IMR-90 (cell line): ENCODE measurements around the gene PCBP1.

Experiments
- BHLHE40 ChIP-seq: fragments of 150-350 bp; IDR thresholded peaks from 2 replicates; pipeline ENCODE4 v1.6.1; 2016; ENCODE audit warnings: mild to moderate bottlenecking, low read depth, low read length
- CEBPB ChIP-seq: IDR thresholded peaks from 2 replicates; pipeline ENCODE4 v1.6.1; 2012; ENCODE audit warnings: low read depth, low read length, improper control_type of control experiment
- CHD1 ChIP-seq: IDR thresholded peaks from 2 replicates; pipeline ENCODE4 v1.6.1; 2012; ENCODE audit warnings: low read depth, low read length, improper control_type of control experiment
- CTCF ChIP-seq: conservative IDR thresholded peaks from 2 replicates; pipeline ENCODE4 v1.5.1; 2012; ENCODE audit warnings: mild to moderate bottlenecking, low read depth, low read length, improper control_type of control experiment
- FOS ChIP-seq: fragments of 150-350 bp; IDR thresholded peaks from 2 replicates; pipeline ENCODE4 v1.6.1; 2016; ENCODE audit warnings: low read depth, low read length
- MAFK ChIP-seq: IDR thresholded peaks from 2 replicates; pipeline ENCODE4 v1.6.1; 2012; ENCODE audit warnings: low read depth, low read length, improper control_type of control experiment
- MXI1 ChIP-seq: IDR thresholded peaks from 2 replicates; pipeline ENCODE4 v1.6.1; 2012; ENCODE audit warnings: low read depth, mild to moderate bottlenecking, low read length, moderate library complexity, borderline replicate concordance
- POLR2A ChIP-seq: IDR thresholded peaks from 2 replicates; pipeline ENCODE4 v1.6.1; 2012; ENCODE audit warnings: mild to moderate bottlenecking, low read depth, low read length
- RAD21 ChIP-seq: IDR thresholded peaks from 2 replicates; pipeline ENCODE4 v1.6.1; 2012; ENCODE audit warnings: low read length, improper control_type of control experiment
- RFX5 ChIP-seq: IDR thresholded peaks from 2 replicates; pipeline ENCODE4 v1.8.0; 2012; ENCODE audit warnings: low read depth, mild to moderate bottlenecking, low read length, moderate library complexity
- SMC3 ChIP-seq: fragments of 150-350 bp; IDR thresholded peaks from 2 replicates; pipeline ENCODE4 v1.6.1; 2016; ENCODE audit warnings: low read depth, mild to moderate bottlenecking, antibody characterized with exemption, low read length, moderate library complexity
- TF ChIP-seq, protein P1 (sequence below): fragments of 150-350 bp; IDR thresholded peaks from 2 replicates; pipeline ENCODE4 v1.6.1; 2016; ENCODE audit warnings: low read depth, mild to moderate bottlenecking, low read length, moderate library complexity, borderline replicate concordance
- TF ChIP-seq, protein P2 (sequence below): fragments of 150-350 bp; IDR thresholded peaks from 2 replicates; pipeline ENCODE4 v1.6.1; 2017; ENCODE audit warnings: mild to moderate bottlenecking, antibody characterized with exemption, low read length, low read depth

- TF ChIP-seq CTCF: no peak
- no peak for TF ChIP-seq RAD21
- no peak for TF ChIP-seq POLR2A
- no peak for TF ChIP-seq RFX5
- TF ChIP-seq SMC3: no peak
- no peak for TF ChIP-seq MAFK
- TF ChIP-seq, protein P1, sequence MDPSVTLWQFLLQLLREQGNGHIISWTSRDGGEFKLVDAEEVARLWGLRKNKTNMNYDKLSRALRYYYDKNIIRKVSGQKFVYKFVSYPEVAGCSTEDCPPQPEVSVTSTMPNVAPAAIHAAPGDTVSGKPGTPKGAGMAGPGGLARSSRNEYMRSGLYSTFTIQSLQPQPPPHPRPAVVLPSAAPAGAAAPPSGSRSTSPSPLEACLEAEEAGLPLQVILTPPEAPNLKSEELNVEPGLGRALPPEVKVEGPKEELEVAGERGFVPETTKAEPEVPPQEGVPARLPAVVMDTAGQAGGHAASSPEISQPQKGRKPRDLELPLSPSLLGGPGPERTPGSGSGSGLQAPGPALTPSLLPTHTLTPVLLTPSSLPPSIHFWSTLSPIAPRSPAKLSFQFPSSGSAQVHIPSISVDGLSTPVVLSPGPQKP: no peak
- no peak for TF ChIP-seq BHLHE40
- TF ChIP-seq CHD1: no peak
- TF ChIP-seq, protein P2, sequence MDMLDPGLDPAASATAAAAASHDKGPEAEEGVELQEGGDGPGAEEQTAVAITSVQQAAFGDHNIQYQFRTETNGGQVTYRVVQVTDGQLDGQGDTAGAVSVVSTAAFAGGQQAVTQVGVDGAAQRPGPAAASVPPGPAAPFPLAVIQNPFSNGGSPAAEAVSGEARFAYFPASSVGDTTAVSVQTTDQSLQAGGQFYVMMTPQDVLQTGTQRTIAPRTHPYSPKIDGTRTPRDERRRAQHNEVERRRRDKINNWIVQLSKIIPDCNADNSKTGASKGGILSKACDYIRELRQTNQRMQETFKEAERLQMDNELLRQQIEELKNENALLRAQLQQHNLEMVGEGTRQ: no peak
- no peak for TF ChIP-seq MXI1
- TF ChIP-seq FOS: no peak
- TF ChIP-seq CEBPB: no peak
Observed at GRCh38 chr2:70068119-70068518, 19.2 kb upstream of the PCBP1 start.
